ENCODE measurements around the gene CRHR2.
A peak's percentile ranks its signal among the peaks of the same experiment; 100 is the strongest.

CRHR2 gene

DNA sequence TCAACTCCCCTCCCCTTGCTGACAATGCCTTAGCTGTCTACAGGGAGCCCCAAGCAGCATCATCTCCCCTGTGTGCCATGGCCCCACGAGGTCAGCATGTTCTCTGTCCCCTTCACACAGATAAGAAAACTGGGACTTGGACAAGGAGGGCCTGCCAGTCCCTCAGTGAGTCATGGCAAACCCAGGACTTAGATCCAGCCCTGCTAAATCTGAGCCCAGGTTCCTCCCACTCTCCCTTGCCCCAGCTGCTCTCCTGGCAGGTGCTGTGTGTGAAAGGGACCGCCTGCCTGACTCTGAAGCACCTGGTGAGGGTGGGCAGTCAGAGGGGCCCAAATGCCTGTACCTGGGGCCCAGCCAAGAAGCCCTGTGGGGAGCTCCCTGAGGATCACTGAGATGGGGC lies 7.4 kb downstream of the CRHR2 start:
- no peak for DNase-seq

DNA sequence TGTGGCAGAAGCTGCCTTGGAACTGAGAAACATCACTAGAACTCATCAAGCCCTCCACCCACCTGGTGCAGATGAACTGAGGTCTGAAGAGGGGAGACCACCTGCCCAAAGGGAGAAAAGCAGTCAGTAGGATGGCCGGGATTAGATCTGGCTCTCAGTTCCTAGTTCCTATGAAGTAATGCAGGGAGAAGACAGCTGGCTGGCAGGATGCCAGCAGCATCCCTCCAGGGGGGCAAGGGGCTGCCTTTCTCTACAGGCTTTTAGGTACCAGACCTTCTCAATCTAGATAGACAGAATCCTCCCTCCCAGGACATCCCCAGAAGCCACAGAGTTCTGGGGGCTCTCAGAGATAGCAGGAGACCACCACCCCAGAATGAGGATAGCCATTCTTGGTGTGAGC lies 7.8 kb downstream of the CRHR2 start:
- DNase-seq, result no peak

DNA sequence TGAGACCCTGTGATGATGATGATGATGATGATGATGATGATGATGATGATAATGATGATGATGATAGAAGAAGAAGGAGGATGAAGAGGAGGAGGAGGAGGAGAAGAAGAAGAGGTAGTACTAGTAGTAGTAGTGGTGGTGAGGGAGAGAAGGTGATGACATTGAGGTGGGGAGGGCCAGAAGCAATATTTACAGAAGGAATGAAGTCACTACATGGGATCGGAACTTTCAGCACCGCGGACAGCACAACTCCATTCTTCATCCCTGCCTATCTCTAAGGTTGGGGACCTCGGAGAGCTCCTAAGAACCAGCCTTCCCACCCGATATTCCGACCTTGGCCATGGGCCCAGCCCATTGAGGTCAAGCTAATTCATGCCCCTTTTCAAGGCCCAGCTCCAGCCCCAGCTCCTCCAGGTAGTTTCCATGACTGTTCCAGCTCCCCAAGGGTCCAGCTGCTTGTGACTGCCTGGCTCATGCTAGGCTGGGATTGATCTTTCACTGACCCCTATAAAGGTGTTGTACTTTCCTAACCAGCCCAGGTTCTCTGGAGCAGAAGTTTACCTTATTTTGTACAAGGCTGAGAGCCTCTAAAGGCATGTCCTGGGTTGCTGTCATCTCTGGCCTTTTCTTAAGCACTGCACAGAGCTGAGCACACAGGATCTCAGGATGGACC lies 10.3 kb downstream of the CRHR2 start:
- peak; percentile 28 for DNase-seq

DNA sequence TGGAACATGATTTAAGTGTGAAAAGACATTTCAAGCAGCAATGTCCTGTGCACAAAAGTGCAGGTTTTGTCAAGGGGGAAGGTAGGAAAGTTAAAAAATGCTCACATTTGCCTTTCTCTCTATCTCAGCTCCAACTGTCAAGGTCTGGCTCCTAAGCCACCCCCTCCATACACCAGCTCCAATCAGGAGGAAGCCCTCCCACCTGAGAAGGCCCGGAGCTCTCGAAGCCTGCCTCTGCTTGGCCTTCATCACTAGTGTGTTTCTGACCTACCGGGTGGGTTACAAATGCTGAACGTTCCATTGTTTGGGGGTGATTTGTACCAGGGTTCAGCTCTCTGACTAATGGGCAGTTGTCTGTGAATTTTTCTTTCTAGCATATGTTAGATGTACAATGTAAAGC lies 14.2 kb downstream of the CRHR2 start:
- no peak for DNase-seq

DNA sequence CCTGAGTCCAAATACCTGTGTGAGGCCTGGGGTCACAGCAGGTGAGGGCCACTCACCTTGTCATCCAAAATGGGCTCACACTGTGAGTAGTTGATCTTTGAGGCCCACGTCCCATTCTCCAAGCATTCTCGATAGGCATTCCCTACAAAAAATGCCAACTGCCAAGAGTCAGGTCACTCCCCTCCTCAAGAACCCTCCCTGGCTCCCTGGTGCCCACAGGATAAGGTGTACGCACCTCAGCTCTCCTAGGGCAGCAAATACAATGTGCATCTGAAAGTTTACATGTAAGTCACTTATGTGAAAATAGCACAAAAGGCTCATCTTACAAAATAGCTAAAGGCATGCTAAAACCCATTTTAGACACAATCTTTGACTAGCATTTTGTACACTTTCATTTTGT lies 15.1 kb downstream of the CRHR2 start:
- DNase-seq, result no peak

DNA sequence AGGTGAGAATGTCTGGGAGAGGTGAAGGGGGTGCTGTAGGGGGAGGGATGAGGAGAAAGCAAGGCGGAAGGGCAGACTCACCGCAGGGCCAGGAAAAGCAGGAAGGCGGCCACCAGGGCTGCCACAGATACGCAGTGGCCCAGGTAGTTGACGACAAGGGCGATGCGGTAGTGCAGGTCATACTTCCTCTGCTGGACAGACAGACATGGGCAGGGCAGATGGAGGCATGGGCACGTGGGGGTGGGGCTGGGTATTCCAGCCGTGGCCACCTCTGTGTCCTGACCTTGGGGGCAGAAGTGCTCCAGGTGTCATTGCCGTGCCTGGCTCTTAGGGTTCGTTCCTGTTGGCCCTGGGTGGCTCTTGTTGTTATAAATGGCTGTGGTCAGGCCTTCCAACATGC lies 16.8 kb downstream of the CRHR2 start:
- no peak for DNase-seq

DNA sequence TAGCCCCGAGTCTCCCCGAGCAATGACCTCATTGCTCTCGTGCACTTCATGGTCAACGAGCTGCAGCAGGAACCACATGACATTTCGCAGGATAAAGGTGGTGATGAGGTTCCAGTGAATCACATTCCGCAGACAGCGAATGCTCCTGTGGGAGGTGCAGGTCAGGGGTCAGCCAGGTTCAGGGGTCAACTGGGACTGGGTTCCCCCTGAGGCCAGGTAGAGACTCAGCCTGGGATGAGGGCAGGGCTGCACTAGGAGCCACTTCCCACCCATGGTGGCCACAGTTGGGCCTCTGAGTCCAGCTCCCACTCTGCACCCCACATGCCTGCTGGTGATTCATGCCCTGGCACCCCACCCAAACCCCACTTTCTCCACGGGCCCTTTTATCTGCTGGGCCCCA lies 17.2 kb downstream of the CRHR2 start:
- no peak for DNase-seq

DNA sequence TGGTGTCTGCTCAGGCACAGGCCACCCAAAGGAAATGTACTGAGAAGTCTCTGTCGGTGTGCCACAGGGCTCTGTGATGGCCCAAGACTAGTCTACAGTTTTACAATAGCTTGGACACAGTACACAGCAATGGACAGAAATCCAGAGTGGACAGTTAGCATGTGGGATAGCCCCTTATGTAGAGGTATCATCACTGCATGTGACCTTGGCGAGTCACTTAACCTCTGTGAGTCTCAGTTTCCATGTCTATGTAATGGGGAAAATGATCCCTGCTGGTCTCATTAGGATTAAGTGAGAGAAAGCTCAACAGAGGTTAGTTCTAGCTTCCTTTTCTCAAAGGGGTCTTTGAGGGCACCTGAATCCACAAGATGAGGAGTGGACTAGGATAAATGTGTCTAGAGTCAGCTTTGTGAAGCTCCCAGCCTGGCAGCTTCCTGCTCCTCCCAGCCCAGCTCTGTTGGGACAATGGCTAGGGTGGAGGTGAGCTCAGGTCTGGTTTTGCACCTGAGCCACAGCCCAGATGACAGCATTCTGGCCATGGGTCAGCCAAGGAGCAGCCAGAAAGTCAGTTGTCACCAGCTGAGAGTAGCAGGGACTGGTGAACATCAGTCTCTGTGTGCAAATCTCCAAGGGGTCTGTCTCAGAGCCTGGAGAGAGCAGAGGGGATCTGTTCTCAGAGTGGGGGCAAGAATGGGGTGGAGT lies 17.9 kb downstream of the CRHR2 start:
- DNase-seq, result no peak

DNA sequence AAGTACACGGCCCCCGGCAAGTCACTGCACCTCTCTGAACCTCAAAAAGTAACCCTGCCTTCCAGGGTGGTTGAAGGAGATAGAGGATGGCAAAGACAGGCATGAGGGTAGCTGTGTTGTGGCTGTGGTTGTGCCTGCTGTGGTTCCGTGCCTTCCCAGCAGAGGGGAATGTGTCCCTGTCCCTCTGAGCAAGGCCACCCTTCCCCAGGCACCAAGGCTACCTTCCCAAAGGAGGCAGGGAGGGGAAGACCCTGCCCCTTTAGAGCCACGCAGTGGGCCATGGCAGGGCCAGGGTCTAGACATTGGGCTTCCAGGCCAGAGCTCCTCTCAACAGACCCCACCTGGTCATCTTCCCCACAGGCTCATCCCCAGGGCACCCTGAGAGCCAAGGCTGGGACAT lies 18.8 kb downstream of the CRHR2 start:
- DNase-seq, result no peak

DNA sequence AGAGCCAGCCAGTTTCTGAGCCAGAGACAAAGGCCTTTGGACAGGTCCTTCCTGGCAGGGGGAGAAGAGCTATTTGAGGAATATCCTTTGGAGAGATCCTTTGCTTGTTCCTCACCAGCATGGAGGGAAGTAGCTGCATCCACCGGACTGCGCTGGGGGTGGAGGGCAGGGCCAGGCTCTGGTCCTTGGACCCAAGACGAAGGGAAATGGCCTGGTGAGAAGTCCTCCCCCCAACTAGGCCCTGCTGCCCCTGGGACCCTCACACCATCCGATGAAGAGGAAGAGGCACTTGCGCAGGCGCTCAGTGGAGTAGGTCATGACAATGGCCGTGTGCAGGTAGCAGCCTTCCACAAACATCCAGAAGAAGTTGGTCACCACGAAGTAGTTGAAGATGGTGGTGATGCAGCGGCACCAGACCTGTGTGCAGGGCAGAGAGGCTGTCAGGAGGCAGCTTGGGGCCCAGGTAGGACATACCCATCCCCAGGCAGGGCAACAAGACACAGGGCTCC lies 19.8 kb downstream of the CRHR2 start:
- DNase-seq, result no peak

DNA sequence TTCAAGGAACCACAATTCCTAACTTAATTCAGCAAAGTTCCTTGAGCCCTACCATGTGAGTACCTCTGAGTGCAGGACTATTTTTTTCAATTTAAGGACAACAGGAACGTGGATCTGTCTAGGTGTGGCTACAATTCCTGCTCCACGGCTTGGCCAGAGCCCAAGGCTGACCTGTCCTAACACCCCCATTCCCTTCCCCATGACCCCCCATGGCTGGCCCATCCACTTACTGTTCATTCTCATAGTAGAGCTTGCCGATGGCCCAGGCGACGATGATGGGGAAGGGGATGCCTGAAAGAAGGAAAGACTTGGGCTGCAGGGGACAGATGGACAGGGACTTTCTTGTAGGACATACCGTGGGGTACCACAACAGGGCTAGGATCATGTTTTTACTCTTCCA lies 20.3 kb downstream of the CRHR2 start:
- DNase-seq, result no peak

DNA sequence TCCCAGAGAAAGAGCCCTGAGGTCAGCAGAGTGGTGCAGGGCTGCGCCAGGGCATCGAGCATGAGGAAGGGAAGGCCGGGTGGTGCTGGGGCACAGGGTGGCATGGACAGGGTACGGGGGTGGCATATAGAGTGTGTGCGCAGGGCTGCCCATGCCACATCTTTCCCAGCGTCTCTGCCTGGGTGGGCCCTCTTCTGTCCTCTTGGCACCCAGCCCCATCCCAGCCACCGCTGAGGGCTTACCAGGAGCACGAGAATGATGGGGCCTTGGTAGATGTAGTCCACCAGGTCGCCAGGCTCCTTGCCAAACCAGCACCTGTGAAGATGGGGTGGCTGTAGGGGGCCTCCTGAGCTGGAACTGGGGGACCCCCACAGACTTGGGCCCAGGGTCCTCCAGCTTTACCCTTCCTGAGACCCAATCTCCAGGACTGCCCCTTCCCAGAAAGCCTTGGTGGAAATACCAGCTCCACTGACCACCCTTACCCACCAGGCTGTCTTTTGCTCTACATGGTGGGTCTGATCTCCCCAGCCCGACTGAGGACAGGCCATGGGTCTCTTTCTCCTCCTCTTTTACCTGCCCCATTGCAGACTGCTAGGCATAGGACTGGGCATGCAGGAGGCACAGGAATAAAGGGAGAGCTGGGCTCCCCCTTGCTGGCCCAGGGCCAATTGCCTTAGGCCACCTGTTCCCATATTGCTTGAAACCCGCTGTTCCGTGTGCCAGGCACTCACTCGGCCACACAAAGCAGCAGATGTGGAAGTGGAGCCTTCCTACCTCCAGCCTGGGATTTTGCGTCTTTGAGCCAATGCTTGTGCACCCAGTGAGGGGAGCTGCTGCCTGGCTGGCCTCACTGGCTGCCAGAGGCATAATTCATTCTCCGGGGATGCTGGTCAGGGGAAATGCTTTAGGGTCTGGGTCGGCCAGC lies 21.7 kb downstream of the CRHR2 start:
- no peak for DNase-seq

DNA sequence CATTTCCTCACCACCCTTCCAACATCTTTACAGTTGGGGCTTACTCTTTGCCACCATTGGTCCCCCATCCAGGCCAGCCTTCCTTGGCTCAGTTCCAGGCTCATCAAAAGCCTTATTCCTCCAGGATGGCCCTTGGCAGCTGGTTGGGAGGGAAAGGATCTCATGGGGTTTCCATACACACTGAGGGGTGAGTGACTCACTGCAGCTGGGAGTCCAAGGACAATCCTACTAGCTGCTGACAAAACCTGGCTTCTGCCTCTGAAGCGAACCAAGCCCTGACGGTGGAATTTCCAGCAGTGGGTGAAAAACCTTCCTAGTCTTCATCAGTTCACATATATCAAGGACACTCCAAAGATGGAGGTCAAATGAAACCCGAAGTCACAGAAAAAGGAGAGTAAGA lies 22.9 kb downstream of the CRHR2 start:
- no peak for DNase-seq

DNA sequence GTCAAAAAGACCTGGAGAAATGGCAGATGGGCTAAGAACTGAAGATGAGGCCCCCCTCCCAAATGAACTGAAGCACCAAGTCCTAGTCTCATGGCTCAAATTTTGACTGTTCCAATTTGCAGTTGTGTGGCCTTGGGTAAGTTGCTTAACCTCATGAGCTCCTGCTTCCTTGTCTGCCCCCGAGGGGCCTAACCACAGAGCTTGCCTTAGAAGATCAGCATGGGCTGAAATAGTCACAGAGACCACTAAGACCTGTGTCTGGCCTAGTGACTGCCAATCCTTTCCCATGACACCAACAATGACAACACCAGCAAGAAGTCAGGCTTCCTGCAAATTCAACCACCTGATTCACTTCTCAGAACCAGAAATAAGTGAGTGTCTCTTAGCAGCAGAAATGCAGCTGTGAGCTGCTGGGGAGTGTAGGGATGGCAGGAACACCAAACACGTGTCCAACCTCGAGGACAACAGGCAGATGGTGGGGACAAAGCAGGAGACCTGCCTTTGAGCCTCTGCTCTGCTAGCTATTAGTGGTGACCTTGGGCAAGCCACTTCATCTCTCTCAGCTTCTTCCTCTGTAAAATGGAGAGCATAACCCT lies 23.7 kb downstream of the CRHR2 start:
- no peak for DNase-seq

DNA sequence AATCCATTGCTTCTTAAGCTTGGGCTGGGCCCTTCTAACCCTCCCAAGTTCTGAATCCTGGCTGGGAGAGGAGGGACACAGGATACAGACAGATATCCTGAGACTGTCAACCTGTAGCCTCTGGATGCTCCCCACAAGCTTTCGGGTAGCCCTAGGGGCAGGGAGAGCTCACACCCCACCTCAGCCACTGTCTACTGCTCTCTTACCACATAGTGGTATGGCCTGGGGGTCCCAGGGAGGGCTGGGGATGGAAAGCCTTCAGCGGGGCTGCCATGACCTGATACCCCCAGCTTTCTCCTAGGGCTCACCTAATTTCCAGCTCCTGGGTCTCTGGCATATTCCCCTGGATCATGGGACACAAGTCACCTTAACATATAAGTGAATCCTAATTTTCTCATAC lies 25.1 kb downstream of the CRHR2 start:
- DNase-seq, result no peak

DNA sequence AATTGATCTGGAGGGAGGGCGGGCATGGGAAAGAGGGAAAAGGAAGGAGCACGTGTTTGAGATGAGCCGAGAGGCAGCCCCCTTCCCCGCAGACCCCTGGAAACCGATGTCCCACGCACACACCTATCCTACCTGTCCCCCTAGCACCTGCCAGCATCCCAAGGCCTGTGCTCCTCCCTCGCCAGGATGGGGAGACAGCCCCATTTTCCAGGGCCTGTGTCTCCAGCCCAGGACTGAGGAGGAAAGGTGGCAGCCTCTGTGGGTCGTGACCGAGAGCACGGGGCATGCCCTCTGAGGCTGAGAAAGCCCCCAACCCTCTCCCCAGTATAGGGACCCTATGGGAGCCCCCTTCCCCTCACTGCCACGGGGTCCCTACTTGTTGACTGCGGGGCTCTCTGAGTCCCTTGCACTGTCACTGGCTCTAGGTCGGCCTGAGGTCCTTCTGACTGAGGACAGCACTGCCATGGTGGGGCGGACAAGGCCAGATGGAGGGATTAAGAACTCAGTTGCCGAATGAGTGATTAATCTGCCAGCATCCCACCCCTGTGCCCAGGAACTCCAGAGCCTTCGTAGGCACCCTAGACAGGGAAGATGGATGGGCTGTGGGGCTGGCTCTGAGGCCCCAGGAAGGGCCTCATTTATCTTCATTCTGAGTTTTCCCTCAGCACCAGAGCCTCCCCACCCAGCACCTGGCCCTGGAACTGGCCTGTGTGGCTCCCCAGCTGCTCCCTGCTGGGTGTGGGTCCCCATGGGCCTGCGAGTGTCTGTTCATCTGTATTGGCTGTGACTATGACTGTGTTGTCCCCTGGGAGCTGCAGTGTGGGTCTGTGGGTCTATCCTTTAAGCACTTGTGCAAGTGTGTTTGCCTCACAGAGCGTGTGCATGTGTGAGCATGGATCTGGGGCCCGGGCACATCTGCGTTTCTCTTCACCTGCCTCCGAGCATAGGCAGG lies 26.0 kb downstream of the CRHR2 start:
- DNase-seq, result no peak

DNA sequence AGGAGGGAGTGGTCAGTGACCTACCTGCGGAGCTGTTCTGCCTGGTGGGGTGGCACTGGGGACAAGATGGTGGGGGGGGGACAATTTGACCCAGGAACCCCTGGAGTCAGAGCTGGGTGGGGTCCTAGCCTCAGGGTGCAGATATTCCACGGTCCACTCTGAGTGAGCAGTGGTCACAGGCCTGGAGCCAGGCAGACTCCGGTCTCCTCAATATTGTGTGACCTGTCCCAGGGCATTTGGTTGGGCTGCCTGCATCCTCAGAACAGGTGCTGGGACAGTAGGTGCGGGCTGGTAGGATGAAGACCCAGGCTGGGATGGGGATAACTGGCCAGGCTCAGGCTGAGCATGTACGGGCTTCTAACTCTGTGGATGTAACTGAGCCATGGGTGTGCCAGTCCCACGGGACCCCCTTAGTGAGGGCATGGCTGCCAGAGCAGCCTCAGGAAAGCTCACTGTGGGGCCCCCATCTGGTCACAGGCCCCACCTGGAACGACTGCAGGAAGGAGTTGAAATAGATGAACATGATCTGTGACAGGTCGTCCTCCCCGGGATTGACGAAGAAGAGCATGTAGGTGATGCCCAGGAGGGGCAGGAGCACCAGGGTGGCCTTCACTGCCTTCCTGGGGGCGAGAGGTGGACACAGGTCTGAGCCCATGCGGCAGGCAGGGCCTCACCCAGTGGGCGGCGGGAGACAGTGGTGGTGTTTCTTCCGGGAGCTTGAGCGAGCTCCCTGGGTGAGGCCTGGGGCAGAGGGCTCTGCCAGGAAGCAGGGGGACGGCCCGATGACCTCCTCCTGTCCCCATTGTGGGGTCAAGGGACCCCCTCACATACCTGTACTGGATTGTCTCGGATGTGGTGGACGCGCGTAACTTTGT lies 26.9 kb downstream of the CRHR2 start:
- no peak for DNase-seq

DNA sequence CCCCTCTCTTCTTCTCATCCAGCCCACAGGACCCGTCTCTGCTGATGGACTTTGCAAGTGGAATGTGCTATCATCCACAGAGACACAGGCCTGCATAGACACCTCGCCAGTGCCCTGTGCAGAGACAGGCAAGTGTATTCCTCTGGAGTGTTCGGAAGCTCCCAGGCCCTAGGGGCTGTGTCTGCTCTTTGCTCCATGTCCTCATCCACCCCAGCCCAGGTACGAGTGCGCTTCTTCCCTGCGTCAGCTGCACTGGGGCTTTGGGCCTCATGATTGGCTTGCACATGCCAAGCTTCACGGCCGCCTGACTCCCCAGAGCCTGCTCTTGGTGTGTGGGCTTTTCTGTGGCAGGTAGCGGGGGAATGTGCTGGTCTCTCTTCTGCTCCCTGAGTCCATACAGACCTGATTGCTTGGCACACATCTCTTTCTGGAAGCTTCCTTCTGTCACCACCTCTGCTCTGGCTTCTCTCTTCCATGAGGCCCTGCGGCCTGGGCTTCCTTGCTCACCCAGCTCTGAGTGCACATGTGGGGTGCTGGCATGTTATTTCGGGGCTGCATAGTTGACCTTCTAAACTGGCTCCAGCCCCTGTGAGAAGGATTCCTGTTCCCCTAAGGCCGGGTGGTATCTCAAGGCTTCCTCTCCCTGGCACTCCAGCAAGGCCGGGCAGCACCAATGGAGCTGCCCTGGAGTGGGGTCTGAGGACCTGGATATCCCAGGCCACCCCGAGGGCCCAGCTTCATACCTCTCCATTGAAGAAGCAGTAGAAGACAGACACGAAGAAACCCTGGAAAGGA lies 27.8 kb downstream of the CRHR2 start:
- no peak for DNase-seq

DNA sequence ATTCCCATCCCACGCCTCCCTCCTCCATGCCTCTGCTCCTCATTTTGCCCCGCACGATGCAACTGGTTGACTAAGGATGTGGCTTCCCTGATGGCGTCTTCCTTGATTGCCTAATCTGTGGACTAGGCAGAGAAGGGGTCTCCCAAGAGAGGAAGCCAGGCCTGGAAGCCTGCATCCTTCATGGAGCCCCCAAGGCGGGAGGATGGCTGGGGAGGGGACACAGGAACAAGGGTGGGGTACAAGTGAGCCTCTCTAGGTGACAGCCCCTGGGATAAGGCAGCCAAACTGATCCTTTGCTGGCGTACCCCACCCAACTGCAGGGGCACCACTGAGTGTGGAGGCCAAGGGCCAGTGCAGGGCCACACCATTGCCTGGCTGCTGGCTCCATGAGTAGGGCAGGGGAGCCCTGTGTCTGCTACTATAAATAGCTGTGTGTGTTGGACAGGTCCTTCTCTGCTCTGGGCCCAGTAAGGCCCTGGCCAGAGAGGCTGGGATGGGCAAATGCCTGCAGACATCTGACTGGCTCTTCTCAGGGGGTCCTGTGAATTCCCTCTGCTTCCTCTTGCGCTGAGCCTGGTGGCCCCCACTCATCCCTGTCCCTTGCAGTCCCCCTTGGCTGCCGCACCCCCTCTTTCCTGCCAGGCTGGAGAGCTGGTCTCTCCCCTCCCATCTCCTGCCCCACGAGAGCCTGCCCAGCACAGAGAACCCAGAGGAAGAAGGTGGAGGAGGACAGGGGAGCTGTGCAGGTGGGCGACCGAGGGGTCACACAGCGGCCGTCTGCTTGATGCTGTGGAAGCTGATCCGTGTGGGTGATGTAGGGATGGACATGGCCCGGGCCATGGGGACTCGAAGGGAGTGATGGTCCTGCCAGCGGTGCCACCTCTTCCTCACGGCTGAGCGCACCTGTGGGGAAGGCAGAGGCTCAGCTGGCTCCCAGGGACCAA lies 29.3 kb downstream of the CRHR2 start:
- DNase-seq, result no peak
